GM12801 (cell line): ENCODE measurements around the gene NRTN.

ENCODE experiments used
- TF ChIP-seq, protein P1 (sequence below): IDR thresholded peaks from one replicate; pipeline ENCODE4 v1.5.1; 2011; ENCODE audit warnings: control low read depth; ENCODE audit not compliant: insufficient read length; ENCODE audit errors: extremely low read depth

NRTN gene

DNA sequence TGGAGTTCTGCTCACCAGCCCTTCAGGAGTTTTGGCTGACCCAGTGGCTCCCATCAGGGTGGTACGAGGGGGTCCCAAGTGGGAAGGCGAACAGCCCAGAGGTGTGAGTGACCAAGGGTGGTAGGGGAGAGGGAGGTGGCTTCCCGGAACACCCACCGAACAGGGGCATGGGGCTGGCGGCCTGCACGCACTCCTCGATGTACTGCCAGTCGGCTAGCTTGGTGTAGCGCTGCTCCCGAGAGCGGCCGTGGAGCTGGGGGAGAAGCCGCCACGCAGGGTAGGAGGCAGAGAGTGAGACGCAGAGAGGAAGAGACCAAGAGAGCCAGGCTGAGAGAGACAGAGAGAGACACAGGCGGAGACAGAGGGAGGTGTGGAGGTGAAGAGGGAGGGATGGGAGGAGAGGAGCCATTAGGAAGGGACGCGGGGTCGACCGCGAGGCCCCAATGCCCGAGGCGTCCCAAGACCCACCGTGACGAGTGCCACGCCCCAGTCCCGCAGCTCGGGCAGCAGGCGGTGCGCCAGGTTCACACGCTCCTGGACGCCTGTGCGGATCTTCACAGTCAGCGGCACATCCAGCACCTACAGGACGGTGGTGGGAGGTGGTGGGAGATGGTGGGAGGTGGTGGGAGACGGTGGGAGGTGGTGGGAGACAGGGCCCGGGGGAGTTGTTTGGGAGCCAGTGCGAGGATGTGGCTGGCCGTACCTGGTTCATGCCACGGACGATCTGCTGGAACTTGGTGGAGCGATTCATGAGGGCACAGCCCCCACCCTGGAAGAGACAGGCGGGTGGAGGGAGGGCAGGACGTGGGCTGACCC lies 18.1 kb upstream of the NRTN start:
- TF ChIP-seq, protein P1, sequence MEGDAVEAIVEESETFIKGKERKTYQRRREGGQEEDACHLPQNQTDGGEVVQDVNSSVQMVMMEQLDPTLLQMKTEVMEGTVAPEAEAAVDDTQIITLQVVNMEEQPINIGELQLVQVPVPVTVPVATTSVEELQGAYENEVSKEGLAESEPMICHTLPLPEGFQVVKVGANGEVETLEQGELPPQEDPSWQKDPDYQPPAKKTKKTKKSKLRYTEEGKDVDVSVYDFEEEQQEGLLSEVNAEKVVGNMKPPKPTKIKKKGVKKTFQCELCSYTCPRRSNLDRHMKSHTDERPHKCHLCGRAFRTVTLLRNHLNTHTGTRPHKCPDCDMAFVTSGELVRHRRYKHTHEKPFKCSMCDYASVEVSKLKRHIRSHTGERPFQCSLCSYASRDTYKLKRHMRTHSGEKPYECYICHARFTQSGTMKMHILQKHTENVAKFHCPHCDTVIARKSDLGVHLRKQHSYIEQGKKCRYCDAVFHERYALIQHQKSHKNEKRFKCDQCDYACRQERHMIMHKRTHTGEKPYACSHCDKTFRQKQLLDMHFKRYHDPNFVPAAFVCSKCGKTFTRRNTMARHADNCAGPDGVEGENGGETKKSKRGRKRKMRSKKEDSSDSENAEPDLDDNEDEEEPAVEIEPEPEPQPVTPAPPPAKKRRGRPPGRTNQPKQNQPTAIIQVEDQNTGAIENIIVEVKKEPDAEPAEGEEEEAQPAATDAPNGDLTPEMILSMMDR, result no peak

DNA sequence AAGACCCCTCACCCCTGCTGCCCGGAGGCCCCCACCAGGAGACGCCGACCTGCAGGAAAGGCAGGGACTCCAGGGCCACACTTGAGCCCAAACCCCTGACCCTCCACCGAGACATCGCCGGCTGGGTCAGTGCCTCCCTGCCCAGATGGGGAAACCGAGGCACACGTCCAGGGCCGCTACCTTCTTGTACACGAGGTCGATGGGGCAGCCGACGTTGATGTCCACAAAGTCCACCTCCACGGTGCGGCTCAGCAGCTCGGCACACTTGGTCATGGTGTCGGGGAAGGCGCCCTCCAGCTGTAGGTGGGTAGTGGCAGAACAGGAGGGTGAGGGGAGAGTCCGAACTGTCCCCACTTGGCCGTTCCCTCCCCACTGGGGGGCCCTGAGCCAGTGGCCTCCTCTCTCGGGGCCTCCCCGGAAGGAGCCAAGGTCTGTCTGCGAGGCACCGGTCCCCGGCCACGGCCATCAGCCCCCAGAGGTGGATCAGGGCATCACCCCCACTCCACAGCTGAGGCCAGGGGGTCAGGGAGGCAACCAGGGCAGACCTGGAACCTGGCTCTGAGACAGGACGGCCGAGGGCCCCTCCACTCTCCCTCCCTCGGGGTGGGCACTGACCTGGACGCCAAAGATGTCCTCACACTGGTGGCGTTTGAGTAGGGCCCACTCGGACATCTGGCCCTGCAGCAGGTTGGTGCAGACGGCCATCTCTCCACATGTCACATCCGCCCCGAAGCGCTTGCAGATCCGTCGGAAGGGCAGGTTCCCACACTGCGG lies 17.3 kb upstream of the NRTN start:
- TF ChIP-seq, protein P1, result no peak

DNA sequence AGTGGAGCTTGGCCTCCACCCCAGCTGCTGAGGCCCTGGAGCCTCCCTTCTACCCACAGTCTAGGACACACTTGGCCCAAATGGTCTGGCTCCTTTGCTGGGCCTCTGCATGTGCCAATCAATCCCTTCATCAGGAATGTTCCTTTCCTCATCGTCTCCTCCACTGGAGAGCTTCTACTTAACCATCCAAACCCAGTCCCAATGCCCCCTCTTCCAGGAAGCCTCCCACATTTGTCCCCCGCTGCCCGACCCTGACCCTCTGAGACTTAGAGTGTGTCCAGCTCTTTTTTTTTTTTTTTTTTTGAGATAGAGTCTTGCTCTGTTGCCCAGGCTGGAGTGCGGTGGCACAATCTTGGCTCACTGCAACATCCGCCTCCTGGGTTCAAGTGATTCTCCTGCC lies 16.4 kb upstream of the NRTN start:
- TF ChIP-seq, protein P1, result no peak

DNA sequence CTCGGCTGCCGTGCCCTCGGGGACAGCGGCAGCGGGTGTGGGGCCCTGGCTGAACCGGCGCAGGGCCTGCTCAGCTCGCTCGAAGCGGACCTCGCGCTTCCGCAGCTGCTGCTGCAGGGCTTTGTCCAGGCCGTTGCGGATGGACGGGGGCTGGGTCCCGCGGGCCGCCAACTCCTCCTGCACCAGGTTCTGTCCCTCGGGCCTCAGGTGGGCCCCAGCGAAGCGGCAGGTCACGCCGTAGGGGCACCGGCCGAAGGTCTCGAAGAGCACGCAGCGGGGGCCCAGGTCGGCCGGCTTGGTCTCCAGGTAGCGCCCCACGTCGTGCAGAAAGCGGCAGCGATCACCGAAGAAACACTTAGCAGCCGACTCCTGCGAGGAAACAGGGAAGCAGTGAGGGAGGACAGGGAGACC lies 15.5 kb upstream of the NRTN start:
- TF ChIP-seq, protein P1, result no peak

DNA sequence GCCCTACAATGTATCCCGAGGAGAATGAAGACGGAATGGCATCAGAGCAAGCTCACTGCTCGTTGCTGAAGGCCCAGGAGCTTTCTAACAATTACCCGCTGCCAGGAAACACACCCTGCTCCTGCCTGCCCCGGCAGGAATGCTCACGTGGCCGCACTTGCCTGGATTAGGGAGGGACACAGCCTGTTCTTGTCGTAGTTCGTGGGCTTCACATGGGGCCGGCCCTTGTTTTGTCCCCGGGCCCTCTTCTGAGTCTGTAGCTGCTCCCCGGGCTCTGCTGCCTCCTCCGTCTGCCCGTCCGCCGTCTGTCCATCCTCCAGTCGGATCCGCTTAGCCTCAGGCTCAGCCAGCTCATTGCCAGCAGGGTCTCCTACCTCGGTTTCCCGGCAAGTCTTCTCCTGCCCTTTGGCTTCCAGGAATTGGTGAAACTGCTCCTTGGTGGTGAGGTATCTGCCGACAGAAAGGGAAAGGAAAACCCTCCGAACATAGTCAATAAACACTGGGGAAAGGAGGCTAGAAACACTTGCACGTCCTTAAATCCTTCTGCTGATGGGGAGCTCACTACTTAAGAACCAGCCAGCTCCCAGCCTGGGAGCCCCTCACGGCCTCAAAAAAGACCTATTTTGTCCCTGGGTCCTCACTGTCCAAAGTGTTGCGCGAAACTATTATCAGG lies 14.8 kb upstream of the NRTN start:
- TF ChIP-seq, protein P1, result no peak

DNA sequence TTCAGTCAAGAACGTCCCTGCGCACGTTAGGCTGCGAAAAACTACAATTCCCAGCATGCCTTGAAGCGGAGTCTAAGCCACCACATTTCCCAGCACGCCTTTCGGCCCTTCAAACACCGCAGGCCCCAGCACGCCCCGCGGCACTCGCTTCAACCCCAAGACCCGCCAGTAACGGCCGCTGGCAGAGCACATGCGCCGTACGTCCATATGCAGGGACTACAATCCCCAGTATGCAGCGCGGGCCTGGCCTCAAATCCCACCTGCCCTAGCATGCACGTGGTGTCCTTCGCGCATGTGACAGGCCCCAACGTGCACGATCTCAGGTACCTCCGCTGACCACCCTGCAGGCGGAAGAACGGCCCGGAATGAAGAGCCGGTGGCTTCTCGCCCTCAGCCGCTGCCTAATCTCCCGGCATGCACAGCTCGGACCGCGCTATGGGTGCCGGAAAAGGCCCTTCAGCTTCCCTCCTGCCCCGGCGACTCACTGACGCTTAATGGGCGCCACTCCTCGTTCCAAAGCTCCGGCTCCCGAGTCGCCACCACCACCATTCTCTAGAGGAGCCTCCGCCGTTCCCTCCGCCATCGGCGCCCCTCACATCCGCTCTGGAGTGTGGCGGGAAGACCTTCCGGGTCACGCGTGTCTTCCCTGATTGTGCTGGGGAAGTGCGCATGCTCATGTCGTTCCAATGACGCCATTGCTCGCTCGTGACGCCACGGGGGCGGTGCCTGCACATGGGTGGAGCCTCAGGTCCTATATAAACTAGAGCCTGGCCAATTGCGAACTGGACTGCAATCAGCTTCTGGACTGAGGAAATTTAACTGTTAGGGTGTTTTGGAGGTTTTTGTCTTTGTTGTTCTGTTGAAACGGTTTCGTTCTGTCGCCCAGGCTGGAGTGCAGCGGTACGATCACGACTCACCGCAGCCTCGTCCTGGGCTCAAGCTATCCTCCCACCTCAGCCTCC lies 14.0 kb upstream of the NRTN start, which contains the start of gene DUS3L:
Gene DUS3L, minus strand, starts transcription at position 605 of the 962 bp plus-strand sequence. Its CDS starts 22 bp downstream, at position 583.
- TF ChIP-seq, protein P1, result no peak
